NCI-H2081 treated with DMSO at 0.1 percent for 48 hours (cell line): Measurements from ENCODE around the gene PEDS1.
"Not testable (repeated sequence)": the region's sequence is repeated elsewhere in the genome, so short reads cannot be mapped to it uniquely, and the experiment has no call there.

ENCODE experiments used
- DNase-seq: peaks from one replicate; lab custom pipeline; 2025; lab: John Stamatoyannopoulos, UW

The PEDS1 gene

DNA sequence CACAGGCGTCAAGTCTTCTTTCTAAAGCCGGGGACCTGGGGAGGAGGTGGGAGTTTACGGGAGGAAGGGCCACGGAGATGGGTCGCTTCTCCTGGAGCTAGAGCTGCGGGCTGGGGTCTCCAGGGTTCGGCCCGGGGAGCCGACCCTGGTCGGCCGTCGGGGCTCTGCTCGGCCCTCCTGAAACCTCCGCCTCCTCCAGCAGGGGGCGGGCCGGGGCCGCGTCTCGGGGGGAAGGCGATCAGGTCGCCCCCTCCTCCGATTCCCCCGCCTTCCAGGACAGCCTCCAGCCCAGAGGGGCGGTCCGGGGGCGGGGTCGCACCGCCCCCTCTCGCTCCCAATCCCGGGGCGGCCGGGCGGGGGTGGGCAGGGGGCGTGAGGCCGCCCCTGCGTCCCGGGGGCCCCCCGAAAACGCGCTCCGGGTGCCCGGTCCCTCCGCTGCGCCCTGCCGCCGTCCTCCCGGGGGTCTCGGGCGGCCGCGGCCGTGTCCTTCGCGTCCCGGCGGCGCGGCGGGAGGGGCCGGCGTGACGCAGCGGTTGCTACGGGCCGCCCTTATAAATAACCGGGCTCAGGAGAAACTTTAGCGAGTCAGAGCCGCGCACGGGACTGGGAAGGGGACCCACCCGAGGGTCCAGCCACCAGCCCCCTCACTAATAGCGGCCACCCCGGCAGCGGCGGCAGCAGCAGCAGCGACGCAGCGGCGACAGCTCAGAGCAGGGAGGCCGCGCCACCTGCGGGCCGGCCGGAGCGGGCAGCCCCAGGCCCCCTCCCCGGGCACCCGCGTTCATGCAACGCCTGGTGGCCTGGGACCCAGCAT, 36.9 kb upstream of the PEDS1 start, which contains the start of gene CEBPB:
CEBPB (plus strand) TSS at position 580 of the 814 bp plus-strand sequence; CDS start at position 784, 204 bp downstream.
- no peak for DNase-seq

GRCh38 chr20:50189681-50190250, 36.2 kb upstream of the PEDS1 start:
- no peak for DNase-seq

DNA sequence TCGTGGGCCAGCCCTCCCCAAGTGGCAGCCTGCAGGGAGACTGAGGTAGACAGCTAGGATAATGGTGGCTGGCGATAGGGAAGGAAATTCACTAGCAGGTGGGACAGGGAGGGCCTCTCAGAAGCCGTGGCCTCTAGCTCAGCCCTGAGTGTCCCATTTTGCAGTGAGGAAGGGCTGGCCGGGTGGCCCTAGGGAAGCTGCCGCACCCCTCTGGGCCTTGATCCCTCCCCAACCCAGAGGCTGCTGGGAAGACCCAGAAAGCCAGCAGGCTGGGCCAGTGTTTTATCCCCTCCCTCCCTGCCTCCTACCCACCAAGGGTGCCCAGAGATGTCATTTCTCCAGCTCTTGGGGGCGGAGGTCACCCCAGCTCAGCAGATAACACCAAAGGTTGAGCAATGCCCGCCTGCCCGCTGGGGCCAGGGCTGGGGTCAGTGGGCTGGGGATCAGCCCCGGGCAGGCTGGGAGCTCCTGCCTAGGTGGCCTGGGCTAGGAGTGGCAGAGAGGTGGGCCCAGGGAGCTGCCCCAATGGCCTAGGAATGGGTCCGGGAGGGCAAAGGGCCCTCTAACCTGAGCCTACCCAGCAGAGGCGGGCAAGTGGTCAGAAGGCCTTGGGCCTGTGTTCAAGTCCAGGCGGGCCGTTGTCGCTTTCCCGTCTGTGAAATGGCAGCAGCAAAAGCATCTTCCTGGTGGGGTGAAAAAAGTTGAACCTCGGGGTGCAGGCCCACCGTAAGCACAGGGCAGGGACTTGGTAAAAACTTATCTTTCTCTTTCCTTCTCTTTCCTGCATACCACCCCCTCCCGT, 35.6 kb upstream of the PEDS1 start:
- DNase-seq, result no peak

DNA sequence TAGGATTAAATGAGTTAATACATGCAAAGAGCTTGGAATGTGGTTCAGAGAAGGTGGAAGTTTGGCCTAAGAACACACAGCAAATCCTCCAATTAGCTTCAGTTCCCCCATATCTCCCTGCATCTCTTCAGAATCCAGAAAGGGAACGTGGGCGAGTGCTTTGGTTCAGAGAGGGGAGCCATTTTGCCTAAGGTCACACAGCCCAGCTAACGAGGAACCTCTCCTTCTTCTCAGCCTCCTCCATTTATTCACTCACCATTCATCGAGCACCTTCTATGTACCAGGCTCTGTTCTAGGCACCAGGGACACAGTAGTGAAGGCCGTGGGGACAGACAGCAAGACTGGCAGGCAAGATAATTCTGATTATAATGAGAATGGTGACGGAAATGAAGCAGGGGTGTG, 34.8 kb upstream of the PEDS1 start:
- no peak for DNase-seq

- no peak for DNase-seq
These were observed 34.0 kb upstream of the PEDS1 start for GRCh38 chr20:50187403-50188051.

DNA sequence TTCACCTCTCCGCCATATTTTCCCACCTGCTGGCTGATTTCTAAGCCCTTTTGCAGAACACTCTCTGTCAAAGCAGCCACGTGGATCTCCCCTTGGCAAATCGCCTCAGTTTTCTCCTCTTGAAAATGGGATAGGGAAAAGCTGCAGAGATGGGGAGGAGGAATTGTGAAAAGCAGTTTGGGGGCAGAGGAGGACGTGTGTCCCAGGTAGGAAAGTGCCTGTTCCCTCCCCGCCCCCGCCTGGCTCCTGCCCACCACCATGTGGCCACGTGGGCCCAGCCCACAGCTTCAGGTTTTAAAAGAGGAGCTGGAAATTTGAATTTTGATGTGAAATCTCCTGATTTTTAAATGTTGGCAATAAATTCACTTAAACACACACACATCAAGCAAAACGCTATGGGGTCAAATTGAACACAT, 33.5 kb upstream of the PEDS1 start:
- DNase-seq, result no peak

- peak; percentile 46 for DNase-seq
These were observed 32.8 kb upstream of the PEDS1 start for GRCh38 chr20:50186151-50186885.

DNA sequence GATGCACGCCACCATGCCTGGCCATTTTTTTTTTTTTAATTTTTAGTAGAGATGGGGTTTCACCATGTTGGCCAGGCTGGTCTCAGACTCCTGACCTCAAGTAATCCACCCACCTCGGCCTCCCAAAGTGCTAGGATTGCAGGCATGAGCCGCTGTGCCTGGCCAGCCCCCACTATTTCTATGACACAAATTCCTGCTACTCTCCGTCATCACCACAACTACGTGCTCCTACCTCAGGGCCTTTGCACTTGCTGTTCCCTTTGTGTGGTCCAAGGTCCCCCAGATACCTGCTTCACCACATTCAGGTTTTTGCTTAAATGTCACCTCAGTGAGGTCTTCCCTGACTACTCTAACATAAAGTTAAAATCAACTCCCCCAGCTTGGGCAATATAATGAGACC, 31.9 kb upstream of the PEDS1 start:
- DNase-seq, result no peak

- no peak for DNase-seq
These were observed 28.8 kb upstream of the PEDS1 start for GRCh38 chr20:50182346-50182745.

GRCh38 chr20:50181344-50181743, 27.8 kb upstream of the PEDS1 start:
- DNase-seq, result no peak

GRCh38 chr20:50178672-50179071, 25.1 kb upstream of the PEDS1 start:
- not testable (repeated sequence) for DNase-seq

- no peak for DNase-seq
These were observed 22.7 kb upstream of the PEDS1 start for GRCh38 chr20:50175938-50176933.

DNA sequence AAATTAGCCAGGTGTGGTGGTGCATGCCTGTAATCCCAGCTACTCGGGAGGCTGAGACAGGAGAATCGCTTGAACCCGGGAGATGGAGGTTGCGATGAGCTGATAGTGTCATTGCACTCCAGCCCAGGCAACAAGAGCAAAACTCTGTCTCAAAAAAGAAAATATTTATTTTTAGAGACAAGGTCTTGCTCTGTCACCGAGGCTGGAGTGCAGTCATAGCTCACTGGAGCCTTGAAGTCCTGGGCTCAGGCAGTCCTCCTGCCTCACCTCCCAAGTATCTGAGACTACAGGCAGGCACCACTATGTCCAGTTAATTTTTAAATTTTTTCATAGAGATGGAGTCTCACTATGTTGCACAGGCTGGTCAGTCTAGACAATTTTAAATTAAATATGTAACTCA, 20.9 kb upstream of the PEDS1 start:
- DNase-seq, result no peak

- no peak for DNase-seq
These were observed 19.0 kb upstream of the PEDS1 start for GRCh38 chr20:50172347-50173013.

DNA sequence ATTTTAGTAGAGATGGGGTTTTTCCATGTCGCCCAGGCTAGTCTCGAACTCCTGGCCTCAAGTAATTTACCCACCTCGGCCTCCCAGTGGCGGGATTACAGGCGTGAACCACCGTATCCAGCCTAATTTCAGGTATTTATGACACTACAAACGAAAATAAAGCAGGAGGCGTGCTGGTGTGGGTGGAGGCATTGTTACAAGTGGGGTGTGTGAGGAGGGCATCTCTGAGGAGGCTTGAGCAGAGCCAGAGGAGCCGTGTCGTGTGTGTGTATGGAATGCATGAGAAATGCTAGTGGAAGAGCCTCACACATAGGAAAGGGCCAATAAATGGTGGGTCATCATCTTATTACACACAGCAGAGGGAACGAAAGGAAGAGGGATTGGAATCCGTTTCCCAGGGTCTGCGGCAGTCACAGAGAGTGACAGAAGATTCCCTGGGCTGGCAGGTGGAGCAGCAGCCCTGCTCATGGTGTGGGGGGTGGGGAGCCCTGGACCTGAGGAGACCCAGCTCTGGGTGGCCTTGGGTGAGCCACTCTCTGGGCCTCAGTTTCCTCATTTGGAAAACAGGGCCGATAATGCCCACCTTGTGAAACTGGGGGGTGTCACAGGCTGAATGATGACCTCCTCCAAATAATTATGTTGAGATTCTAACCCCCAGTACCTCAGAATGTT, 17.2 kb upstream of the PEDS1 start:
- no peak for DNase-seq

- DNase-seq, result no peak
These were observed 15.9 kb upstream of the PEDS1 start for GRCh38 chr20:50169329-50169823.

GRCh38 chr20:50165684-50166554, 12.4 kb upstream of the PEDS1 start:
- peak; percentile 90 for DNase-seq
